GM21529 (cell line): ENCODE measurements around the gene MSI2.
"Not testable (repeated sequence)": the region's sequence is repeated elsewhere in the genome, so short reads cannot be mapped to it uniquely, and the experiment has no call there.

ENCODE experiments used
- ATAC-seq: cut with Tn5 transposase; IDR thresholded peaks from one replicate; pipeline ENCODE4 v1.9.1; 2021; ENCODE audit not compliant: unreplicated experiment

MSI2 gene

DNA sequence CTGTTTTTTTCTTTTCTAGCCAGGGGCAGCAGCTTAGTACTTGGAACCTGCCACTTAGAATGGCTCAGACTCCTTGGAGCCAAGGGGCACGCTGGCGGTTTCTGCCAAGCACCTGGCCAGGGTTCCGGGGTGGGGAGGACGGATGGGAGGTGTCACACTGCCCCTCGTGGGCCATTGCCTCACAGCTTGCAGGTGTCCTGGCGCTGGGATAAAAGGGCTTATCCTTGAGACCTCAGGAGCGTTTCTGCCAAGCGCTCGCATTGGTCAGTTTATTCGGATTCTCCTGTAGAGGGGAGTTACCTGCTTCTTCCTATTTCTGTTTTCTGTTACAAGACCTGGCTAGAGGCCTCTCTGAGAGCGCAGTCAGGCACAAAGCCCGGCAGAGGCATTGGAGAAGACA, 234.6 kb downstream of the MSI2 start:
- no peak for ATAC-seq

DNA sequence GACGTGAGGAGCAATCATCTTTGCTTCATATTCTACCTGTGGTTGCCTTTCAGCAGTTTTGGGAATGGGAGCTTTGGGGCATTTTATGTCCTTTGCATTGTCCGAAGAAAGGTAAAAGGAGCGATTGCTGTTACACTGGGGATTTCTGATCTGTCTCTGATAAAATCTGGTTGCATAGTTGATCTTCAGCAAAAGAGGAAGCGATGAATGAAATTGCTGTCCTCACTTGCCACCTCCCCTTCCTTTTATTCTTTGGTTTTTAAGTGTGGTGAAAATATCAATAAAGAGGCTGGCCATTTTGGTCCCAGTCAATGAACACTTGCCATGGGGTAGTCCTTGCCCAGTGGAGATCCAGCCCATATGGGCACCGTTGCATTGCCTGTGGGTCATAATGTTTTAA, 236.8 kb downstream of the MSI2 start:
- ATAC-seq = no peak

- no peak for ATAC-seq
Measured at GRCh38 chr17:57493625-57494024, 237.3 kb downstream of the MSI2 start.

DNA sequence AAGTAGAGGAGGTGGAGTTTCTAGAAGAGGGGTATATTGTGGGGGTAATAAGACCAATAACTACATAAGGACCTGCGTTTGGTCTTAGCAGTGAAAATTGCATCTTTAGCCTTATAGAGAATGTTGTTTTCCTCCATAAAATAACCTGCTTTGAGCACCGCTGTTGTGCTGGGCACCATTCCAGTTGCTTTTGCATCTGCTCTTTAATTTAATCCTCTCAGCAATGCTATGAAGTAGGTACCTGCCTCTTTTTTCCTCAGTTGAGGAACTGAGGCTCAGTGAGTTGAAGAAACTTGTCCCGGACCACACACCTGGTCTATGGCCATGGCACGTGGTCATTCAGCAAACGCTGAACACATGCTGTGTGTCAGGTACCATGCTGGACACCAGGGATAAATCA, 238.1 kb downstream of the MSI2 start:
- ATAC-seq = no peak

GRCh38 chr17:57495771-57496170, 239.4 kb downstream of the MSI2 start:
- no peak for ATAC-seq

DNA sequence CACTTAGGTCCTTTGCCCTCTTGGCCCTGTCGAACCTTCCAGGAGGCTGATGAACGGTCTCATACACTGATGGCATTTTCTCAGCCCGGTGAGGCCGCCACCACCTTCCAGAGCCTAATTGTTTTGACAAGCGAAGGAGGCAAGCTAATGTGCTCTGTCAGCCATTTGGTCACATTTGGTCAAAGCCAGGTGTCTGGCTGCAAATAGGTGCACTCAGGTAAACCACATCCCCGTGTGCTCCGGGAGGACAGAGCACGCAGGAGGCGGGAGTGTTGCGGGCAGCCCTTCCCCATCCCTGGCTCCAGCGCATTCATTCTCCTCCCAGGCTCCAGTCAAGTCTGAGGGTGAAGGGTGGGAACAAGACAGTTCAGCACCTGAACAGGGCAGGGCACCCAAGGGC, 240.1 kb downstream of the MSI2 start:
- no peak for ATAC-seq

GRCh38 chr17:57498443-57498842, 242.1 kb downstream of the MSI2 start:
- ATAC-seq = no peak

DNA sequence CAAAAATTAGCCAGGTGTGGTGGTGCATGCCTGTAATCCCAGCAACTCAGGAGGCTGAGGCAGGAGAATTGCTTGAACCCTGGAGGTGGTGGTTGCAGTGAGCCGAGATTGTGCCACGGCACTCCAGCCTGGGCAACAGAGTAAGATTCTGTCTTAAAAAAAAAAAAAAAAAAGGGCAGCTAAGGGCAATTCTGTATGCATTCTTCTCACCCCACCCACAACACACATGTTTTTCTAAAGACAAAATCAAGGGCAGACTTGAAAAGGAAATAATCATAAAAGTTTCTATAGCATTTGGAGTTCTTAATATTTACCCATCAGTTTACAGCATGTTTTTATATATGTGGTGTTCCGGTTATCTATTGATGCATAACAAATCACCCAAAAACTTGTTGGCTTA, 242.9 kb downstream of the MSI2 start:
- not testable (repeated sequence) for ATAC-seq

DNA sequence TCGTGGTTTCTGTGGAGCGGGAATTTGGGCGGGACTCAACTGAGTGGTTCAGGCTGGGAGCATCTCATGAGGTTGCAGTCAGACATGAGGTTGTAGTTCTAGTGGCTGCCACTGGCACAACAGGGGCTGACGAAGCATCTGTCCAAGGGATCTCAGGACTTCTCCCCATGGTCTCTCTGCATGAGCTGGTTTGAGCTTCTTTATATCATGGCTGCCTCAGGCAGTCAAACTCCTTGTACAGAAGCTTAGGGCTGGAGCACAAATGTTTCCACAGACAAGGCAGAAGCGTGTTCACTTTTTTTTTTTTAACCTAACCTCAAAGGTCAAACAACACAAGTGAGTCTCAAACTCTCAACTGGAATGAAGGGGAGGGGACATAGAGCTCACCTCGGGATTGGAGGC, 243.3 kb downstream of the MSI2 start:
- no peak for ATAC-seq

DNA sequence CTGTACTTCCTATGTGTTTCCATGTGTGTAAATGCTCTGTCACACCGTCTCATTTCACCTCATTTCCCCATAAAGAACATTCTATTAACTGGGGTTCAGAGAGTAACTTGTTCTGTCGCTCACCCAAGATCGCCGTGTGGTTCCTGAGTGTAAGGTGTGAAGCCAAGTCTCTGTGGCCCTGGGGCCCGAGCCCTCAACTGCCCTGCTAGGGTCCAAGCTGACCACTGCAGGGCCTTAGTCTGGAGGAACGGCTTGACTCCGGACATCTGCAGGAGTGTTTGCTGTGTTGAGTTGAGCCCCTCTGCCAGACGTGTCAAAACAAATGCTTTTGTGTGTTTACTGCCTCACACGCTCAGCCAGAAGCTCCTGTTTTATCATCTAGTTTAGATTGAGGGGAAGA, 244.7 kb downstream of the MSI2 start:
- no peak for ATAC-seq

DNA sequence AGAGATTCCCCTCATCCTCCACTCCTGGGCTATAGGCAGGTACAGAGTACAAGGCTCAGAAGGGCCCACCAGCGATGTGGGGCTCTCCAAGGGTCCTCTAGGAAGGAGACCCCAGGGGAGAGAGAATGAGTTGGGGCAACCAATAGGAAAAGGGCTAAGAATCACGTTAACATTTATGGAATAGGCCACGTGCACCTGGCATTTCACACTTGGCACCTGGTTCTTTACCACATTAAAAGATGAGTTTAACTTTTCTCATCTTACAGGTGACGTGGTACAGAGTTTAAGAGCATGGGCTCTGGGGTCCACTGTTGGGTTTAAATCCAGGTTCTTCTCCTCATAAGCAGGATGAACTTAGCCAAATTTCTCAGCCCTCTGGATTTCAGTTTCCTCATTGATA, 245.7 kb downstream of the MSI2 start:
- ATAC-seq = no peak

DNA sequence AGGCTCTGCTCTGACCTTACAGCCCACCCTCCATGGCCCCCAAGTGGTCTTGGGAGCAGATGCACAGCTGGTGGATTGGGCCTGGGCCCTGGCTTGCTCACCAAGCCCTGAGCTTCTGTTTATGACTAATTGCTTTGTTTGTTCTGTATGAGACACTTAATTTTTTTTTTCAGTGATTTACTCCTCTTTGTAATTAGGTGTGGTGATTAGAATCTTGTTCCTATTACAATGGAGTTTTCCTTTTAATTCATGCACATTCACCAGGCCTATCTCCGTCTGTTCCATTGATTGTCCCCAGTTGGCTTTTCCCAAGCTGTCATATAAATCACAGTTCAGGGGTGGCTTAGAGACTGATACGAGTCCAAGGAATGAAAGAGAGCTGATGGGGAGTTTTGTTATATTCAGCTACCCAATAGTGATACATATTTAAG, 246.5 kb downstream of the MSI2 start:
- ATAC-seq = no peak

DNA sequence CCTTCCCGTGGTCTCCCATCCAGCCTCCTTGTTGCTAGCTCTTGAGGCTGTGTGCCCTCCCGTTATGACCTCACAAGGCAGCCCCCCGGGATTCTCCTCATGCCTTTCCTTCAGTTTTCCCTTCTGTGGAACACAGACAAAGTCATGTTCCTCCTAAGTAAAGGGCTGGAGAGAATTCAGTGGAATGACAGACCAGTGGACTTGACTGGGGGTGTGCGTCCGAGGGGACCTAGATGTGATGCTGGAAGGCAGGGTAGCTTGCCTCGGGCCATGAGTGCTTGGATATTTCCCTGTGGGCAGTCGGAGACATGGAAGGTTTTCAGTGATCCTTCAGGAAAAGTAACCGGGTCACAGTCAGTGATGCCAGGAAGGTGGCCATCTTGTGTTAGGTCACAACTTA, 247.9 kb downstream of the MSI2 start:
- ATAC-seq = no peak

DNA sequence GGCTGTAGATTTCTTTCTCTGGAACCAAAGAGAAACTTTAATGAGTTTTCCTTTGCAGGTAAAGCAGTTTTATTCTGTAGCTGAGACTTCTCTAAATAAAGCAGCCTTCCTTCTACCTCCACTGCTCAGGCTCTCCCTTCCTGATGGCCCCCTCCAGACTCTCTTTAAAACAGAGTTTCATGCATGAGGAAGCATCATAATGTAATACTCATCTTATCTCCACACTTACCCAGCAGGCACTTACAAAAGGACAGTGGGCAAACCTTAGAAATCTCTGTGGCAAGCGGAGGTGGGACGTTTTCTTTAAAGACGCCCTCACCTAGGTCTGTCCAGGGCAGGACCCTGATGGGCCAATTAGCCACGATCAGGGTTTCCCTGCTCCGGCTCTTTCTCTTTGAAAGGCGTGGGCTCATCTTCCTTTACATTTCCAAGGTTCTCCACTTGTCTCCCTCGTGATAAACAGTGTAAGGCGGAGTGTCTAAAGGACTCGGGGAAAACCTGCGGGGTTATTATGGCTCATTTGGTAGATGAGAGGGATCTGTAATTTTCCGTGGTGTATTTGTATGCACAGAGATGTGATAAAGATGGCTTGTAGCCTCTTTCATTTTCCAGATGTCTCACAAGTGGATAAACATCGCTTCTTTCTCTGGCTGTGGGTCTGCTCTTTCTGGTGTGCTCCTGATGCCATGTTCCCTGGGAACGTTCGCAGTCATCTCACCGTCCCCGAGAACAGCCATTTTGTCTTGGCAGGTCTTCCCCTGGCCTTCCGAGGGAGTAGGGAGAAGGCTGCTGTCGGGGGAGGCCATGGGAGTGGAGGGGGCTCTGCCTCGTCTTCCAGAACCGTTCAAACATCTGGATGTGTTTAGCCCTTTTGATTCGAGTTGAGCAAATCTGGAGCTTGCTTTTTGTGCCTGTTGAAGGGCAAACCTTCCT, 249.8 kb downstream of the MSI2 start:
- no peak for ATAC-seq

GRCh38 chr17:57506774-57507127, 250.4 kb downstream of the MSI2 start:
- ATAC-seq = no peak

DNA sequence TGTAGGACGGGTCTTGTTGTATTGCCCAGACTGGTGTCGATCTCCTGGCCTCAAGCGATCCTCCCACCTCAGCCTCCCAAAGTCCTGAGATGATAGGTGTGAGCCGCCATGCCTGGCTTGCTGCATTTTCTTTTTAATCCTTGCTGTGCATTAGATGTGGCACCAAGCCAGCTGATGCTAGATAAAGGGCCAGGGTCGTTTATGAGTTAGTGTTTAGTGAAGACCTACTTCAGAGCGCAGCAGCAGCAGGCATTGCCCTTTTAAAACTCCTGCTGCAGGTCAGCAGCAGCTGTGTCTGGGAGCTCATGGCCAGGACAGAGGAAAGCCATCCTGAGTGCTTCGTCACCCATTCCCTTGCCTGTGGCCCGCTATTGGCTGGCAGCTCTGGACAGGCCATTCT, 251.5 kb downstream of the MSI2 start:
- no peak for ATAC-seq

DNA sequence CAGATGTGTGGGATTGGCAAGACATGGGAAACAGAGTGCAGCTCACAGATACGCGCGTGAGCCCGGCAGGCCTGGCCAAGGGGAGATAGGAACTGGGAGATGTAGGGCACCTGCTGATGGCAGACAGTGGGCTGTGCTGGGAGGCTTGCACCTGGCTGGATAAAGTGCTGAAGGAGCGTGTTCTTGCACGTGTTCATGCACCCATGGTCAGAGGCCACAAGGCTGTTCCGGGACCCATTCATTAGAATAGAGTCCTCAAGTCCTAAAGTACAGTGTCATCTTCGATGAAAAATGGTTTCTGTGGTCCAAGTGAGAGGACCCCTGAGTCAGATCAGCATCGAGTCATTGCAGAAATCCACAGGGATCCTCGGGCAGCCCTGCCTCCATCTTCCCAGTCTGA, 252.3 kb downstream of the MSI2 start:
- no peak for ATAC-seq

- ATAC-seq = no peak
Measured at GRCh38 chr17:57511475-57512123, 255.3 kb downstream of the MSI2 start.

DNA sequence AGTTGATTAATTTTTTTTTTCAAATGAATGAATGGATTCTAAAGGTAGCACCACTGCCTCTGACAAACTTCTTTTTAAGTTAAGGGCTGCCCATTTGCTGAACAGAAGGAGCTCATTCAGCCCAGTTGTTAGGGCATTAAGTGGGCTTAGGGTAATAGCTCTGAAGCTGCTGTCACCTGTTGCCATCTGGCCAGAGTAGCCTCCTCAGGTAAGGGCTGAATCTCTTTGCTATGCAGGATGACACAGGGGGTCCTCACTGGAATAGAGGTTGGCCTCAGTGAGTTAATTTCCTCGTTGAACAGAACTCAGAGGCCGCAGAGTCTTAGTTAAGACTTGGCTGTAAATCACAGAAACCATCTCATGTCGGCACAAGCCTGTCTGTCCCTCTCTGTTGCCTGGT, 255.9 kb downstream of the MSI2 start:
- no peak for ATAC-seq

- no peak for ATAC-seq
Measured at GRCh38 chr17:57512691-57513090, 256.4 kb downstream of the MSI2 start.

- ATAC-seq = no peak
Measured at GRCh38 chr17:57513569-57513968, 257.2 kb downstream of the MSI2 start.

- ATAC-seq = no peak
Measured at GRCh38 chr17:57514614-57515013, 258.3 kb downstream of the MSI2 start.
